Neural cell (in vitro differentiated cells): ENCODE data around the gene TECRL. TPM values are rescaled to one million over a fixed set of nuclear protein-coding genes. Genes with fewer than 3 reads are reported as not detected.

Source experiments
- H2AFZ ChIP-seq: fragments of 200-600, 300-800 bp; sonication (generic), shearing (Covaris generic); 2 replicates; pipeline ENCODE4 v1.6.0; 2014; ENCODE audit warnings: low read depth, mild to moderate bottlenecking, antibody characterized with exemption, low read length, moderate library complexity
- H3F3A ChIP-seq: fragments of 200-600 bp; shearing (Covaris generic); 2 replicates; pipeline ENCODE4 v1.6.1; 2016; ENCODE audit warnings: mild to moderate bottlenecking, moderate library complexity, mixed read lengths, antibody characterized with exemption, low read length; ENCODE audit not compliant: insufficient read depth, poor library complexity, severe bottlenecking
- H3K27ac ChIP-seq: fragments of 200-600, 300-800 bp; sonication (generic), shearing (Covaris generic); 2 replicates; pipeline ENCODE4 v1.5.1; 2014; ENCODE audit warnings: mild to moderate bottlenecking, low read length, moderate library complexity
- H3K27me3 ChIP-seq: fragments of 300-800, 200-600 bp; sonication (generic), shearing (Covaris generic); 2 replicates; pipeline ENCODE4 v1.6.0; 2014; ENCODE audit warnings: mild to moderate bottlenecking, low read depth, low read length, moderate library complexity; ENCODE audit not compliant: insufficient read depth
- H3K36me3 ChIP-seq: fragments of 300-800, 200-600 bp; sonication (generic), shearing (Covaris generic); 2 replicates; pipeline ENCODE4 v1.5.1; 2014; ENCODE audit warnings: mild to moderate bottlenecking, antibody characterized with exemption, low read length, moderate library complexity; ENCODE audit not compliant: insufficient read depth
- H3K4me2 ChIP-seq: fragments of 300-800, 200-600 bp; sonication (generic), shearing (Covaris generic); 2 replicates; pipeline ENCODE4 v1.6.0; 2014; ENCODE audit warnings: mild to moderate bottlenecking, low read length
- H3K4me3 ChIP-seq: fragments of 300-800, 200-600 bp; sonication (generic), shearing (Covaris generic); 2 replicates; pipeline ENCODE4 v1.5.1; 2014; ENCODE audit warnings: mild to moderate bottlenecking, low read length, moderate library complexity
- H3K79me2 ChIP-seq: fragments of 200-600 bp; shearing (Covaris generic); replicated peaks from 2 replicates; pipeline ENCODE4 v1.6.0; 2014; ENCODE audit warnings: mild to moderate bottlenecking, low read length, moderate library complexity; ENCODE audit not compliant: insufficient read depth
- H3K9ac ChIP-seq: fragments of 300-800, 200-600 bp; sonication (generic), shearing (Covaris generic); 2 replicates; pipeline ENCODE4 v1.6.1; 2016; ENCODE audit warnings: mild to moderate bottlenecking, low read length, mixed read lengths
- H3K9me2 ChIP-seq: fragments of 200-600 bp; shearing (Covaris generic); 2 replicates; pipeline ENCODE4 v1.6.1; 2016; ENCODE audit warnings: mild to moderate bottlenecking, low read length, mixed read lengths; ENCODE audit not compliant: insufficient read depth
- H3K9me3 ChIP-seq: fragments of 200-600, 300-800 bp; sonication (generic), shearing (Covaris generic); 2 replicates; pipeline ENCODE4 v1.6.1; 2016; ENCODE audit warnings: mild to moderate bottlenecking, mixed run types, low read length, moderate library complexity, mixed read lengths
- H4K20me1 ChIP-seq: fragments of 200-600 bp; shearing (Covaris generic); 2 replicates; pipeline ENCODE4 v1.6.1; 2016; ENCODE audit warnings: mild to moderate bottlenecking, mixed run types; ENCODE audit not compliant: insufficient read depth
- CTCF ChIP-seq: fragments of 450-650 bp; IDR thresholded peaks from 2 replicates; pipeline ENCODE4 v1.5.1; 2014; ENCODE audit warnings: antibody characterized with exemption, mild to moderate bottlenecking, moderate library complexity; ENCODE audit not compliant: poor library complexity, severe bottlenecking
- EP300 ChIP-seq: fragments of 450-650 bp; conservative IDR thresholded peaks from 2 replicates; pipeline ENCODE4 v1.6.1; 2014; ENCODE audit warnings: antibody characterized with exemption, mild to moderate bottlenecking, moderate library complexity; ENCODE audit not compliant: poor library complexity, severe bottlenecking
- EZH2 ChIP-seq: fragments of 200-600, 300-800 bp; shearing (Covaris generic), sonication (generic); IDR thresholded peaks from 2 replicates; pipeline ENCODE4 v1.6.1; 2014; ENCODE audit warnings: antibody characterized with exemption, low read length, borderline replicate concordance, mild to moderate bottlenecking; ENCODE audit not compliant: insufficient read depth, poor library complexity, severe bottlenecking
- MXI1 ChIP-seq: fragments of 450-650 bp; conservative IDR thresholded peaks from 2 replicates; pipeline ENCODE4 v1.6.1; 2014; ENCODE audit warnings: antibody characterized with exemption, mild to moderate bottlenecking; ENCODE audit not compliant: poor library complexity, severe bottlenecking
- POLR2AphosphoS5 ChIP-seq: IDR thresholded peaks from 2 replicates; pipeline ENCODE4 v1.6.1; 2012
- RAD21 ChIP-seq: fragments of 450-650 bp; conservative IDR thresholded peaks from 2 replicates; pipeline ENCODE4 v1.6.1; 2014; ENCODE audit warnings: antibody characterized with exemption, mild to moderate bottlenecking, moderate library complexity
- SMC3 ChIP-seq: fragments of 450-650 bp; conservative IDR thresholded peaks from 2 replicates; pipeline ENCODE4 v1.6.1; 2014; ENCODE audit warnings: antibody characterized with exemption, mild to moderate bottlenecking, moderate library complexity; ENCODE audit not compliant: poor library complexity
- TAF1 ChIP-seq: IDR thresholded peaks from 2 replicates; pipeline ENCODE4 v1.6.1; 2012; ENCODE audit warnings: low read depth
- polyA plus RNA-seq: library from polyadenylated mRNA; depleted of rRNA; stranded (reverse); fragments of >200 nt; gene quantifications from 2 replicates; pipeline ENCODE4 v1.2.3, GENCODE V29; 2014
- TF ChIP-seq, protein P1 (sequence below): IDR thresholded peaks from 2 replicates; pipeline ENCODE4 v1.6.1; 2012; ENCODE audit warnings: borderline replicate concordance

The TECRL gene
- polyA plus RNA-seq, 1 donor from 2014 or later: not detected

- H3K36me3 ChIP-seq: no peaks in the 10 kb centered on the region
- H3K9me2 ChIP-seq: no peaks in the 10 kb centered on the region
- H3K79me2 ChIP-seq: no peaks in the 10 kb centered on the region
Measured at GRCh38 chr4:64385220-64385619, 24.0 kb downstream of the TECRL start.

GRCh38 chr4:64384237-64385203 is 24.7 kb downstream of the TECRL start:
- Histone ChIP-seq H3K9me2 (no peaks in the 10 kb centered on the region), H3K79me2 (no peaks in the 10 kb centered on the region), H3K4me3 (no peak overlapping the region), H4K20me1 (no peaks in the 10 kb centered on the region), H3F3A (no peaks in the 10 kb centered on the region), H3K9me3 (no peaks in the 10 kb centered on the region), H3K36me3 (no peaks in the 10 kb centered on the region), H3K27me3 (no peaks in the 10 kb centered on the region), H2AFZ (no peak overlapping the region), H3K4me2 (no peak overlapping the region), H3K9ac (no peak overlapping the region), H3K27ac (no peak overlapping the region)
- no peak for TF ChIP-seq EP300
- TF ChIP-seq POLR2AphosphoS5: no peak
- TF ChIP-seq SMC3: no peak
- TF ChIP-seq TAF1: no peak
- no peak for TF ChIP-seq MXI1
- TF ChIP-seq, protein P1, sequence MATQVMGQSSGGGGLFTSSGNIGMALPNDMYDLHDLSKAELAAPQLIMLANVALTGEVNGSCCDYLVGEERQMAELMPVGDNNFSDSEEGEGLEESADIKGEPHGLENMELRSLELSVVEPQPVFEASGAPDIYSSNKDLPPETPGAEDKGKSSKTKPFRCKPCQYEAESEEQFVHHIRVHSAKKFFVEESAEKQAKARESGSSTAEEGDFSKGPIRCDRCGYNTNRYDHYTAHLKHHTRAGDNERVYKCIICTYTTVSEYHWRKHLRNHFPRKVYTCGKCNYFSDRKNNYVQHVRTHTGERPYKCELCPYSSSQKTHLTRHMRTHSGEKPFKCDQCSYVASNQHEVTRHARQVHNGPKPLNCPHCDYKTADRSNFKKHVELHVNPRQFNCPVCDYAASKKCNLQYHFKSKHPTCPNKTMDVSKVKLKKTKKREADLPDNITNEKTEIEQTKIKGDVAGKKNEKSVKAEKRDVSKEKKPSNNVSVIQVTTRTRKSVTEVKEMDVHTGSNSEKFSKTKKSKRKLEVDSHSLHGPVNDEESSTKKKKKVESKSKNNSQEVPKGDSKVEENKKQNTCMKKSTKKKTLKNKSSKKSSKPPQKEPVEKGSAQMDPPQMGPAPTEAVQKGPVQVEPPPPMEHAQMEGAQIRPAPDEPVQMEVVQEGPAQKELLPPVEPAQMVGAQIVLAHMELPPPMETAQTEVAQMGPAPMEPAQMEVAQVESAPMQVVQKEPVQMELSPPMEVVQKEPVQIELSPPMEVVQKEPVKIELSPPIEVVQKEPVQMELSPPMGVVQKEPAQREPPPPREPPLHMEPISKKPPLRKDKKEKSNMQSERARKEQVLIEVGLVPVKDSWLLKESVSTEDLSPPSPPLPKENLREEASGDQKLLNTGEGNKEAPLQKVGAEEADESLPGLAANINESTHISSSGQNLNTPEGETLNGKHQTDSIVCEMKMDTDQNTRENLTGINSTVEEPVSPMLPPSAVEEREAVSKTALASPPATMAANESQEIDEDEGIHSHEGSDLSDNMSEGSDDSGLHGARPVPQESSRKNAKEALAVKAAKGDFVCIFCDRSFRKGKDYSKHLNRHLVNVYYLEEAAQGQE: no peak
- no peak for TF ChIP-seq CTCF

More at GRCh38 chr4:64385220-64385619, 24.0 kb downstream of the TECRL start:
- TF ChIP-seq CTCF (no peak), RAD21 (no peak), MXI1 (no peak), SMC3 (no peak), POLR2AphosphoS5 (no peak), EZH2 (no peak), TAF1 (no peak), EP300 (no peak)
- TF ChIP-seq, protein P1: no peak
- Histone ChIP-seq H3K27me3 (no peaks in the 10 kb centered on the region), H3K27ac (no peak overlapping the region), H3F3A (no peaks in the 10 kb centered on the region), H2AFZ (no peak overlapping the region), H4K20me1 (no peaks in the 10 kb centered on the region), H3K4me2 (no peak overlapping the region), H3K4me3 (no peak overlapping the region), H3K9me3 (no peaks in the 10 kb centered on the region), H3K9ac (no peak overlapping the region)
